Esophagus mucosa (tissue), 1 donor: ENCODE measurements around the gene WT1. TPM values are rescaled to one million over a fixed set of nuclear protein-coding genes. Genes with fewer than 3 reads are reported as not detected.
"Not testable (repeated sequence)": the region's sequence is repeated elsewhere in the genome, so short reads cannot be mapped to it uniquely, and the experiment has no call there.

Source experiments
- ATAC-seq: fragments of 200-7000 bp; cut with Tn5 transposase; one replicate; pipeline ENCODE4 v1.9.1; 2020
- total RNA-seq: library from RNA; stranded (reverse); gene quantifications from one replicate; pipeline ENCODE4 v1.2.4, GENCODE V29; 2023
- donor health status: DM: yes; HTN: yes; CAD: no.

Gene WT1
- not detected for total RNA-seq

GRCh38 chr11:32435511-32435941, at the start of gene WT1:
WT1 (minus strand) TSS chr11:32435539.
- ATAC-seq: no peak

- ATAC-seq: no peak
Observed at GRCh38 chr11:32479291-32479690, 44.0 kb upstream of the WT1 start.

- no peak for ATAC-seq
Observed at GRCh38 chr11:32478277-32478731, 43.0 kb upstream of the WT1 start.

- ATAC-seq: no peak
Observed at GRCh38 chr11:32473282-32473909, 38.1 kb upstream of the WT1 start.

GRCh38 chr11:32472226-32472625, 36.9 kb upstream of the WT1 start:
- no peak for ATAC-seq

- not testable (repeated sequence) for ATAC-seq
Observed at GRCh38 chr11:32471544-32471943, 36.2 kb upstream of the WT1 start.

GRCh38 chr11:32469791-32470190, 34.5 kb upstream of the WT1 start:
- no peak for ATAC-seq

- no peak for ATAC-seq
Observed at GRCh38 chr11:32466279-32466915, 31.1 kb upstream of the WT1 start.

- ATAC-seq: no peak
Observed at GRCh38 chr11:32464078-32464477, 28.7 kb upstream of the WT1 start.

- no peak for ATAC-seq
Observed at GRCh38 chr11:32462011-32462690, 26.8 kb upstream of the WT1 start.

- ATAC-seq: no peak
Observed at GRCh38 chr11:32456864-32457263, 21.5 kb upstream of the WT1 start.

- no peak for ATAC-seq
Observed at GRCh38 chr11:32454993-32455392, 19.7 kb upstream of the WT1 start.

- no peak for ATAC-seq
Observed at GRCh38 chr11:32451808-32452207, 16.5 kb upstream of the WT1 start.

- ATAC-seq: no peak
Observed at GRCh38 chr11:32450372-32450771, 15.0 kb upstream of the WT1 start.

GRCh38 chr11:32448232-32448631, 12.9 kb upstream of the WT1 start:
- ATAC-seq: no peak

- ATAC-seq: no peak
Observed at GRCh38 chr11:32447252-32447651, 11.9 kb upstream of the WT1 start.

GRCh38 chr11:32446227-32446626, 10.9 kb upstream of the WT1 start:
- ATAC-seq: no peak

GRCh38 chr11:32444186-32444585, 8.8 kb upstream of the WT1 start:
- ATAC-seq: no peak

GRCh38 chr11:32440916-32441315, 5.6 kb upstream of the WT1 start:
- no peak for ATAC-seq

- ATAC-seq: no peak
Observed at GRCh38 chr11:32440312-32440908, 5.1 kb upstream of the WT1 start.

- no peak for ATAC-seq
Observed at GRCh38 chr11:32439501-32440210, 4.3 kb upstream of the WT1 start.

- ATAC-seq: no peak
Observed at GRCh38 chr11:32438866-32439489, 3.6 kb upstream of the WT1 start.
